ENCODE measurements around the gene SLC35G6. TPM values are rescaled to one million over a fixed set of nuclear protein-coding genes. Genes with fewer than 3 reads are reported as not detected.

SLC35G6 gene
- total and polyA plus RNA-seq, 2 of the 13 experiments (the other 11 are each of a cell fraction or from before 2014, with no cell fraction given): 0.07 TPM; not detected in 1

GRCh38 chr17:7478276-7479212 lies 2.7 kb upstream of the SLC35G6 start (continued):
- 0 out of 2 replicates have a peak, but pooled peaks have one; percentile 23 for TF ChIP-seq CHD2 (IDR thresholded peaks at IDR 0.05; ENCODE audit: low read depth, low read length)
- no peak for TF ChIP-seq ZNF274 (CRISPR knock-in tag; IDR thresholded peaks at IDR 0.05)
- TF ChIP-seq HNRNPLL (IDR thresholded peaks at IDR 0.05; ENCODE audit: low read depth, low read length, poor library complexity, severe bottlenecking): no peak
- peak; percentile 48; the same call in 1 of the 2 replicates for TF ChIP-seq ZNF598 (CRISPR knock-in tag; IDR thresholded peaks at IDR 0.05; ENCODE audit: borderline replicate concordance)
- TF ChIP-seq ZMYM2 (CRISPR knock-in tag; IDR thresholded peaks at IDR 0.05): no peak
- TF ChIP-seq NFIC (IDR thresholded peaks at IDR 0.05; ENCODE audit: low read length): no peak
- no peak for TF ChIP-seq ARID2 (CRISPR knock-in tag; IDR thresholded peaks at IDR 0.05; ENCODE audit: borderline replicate concordance)
- no peak for TF ChIP-seq ZNF180 (CRISPR knock-in tag; IDR thresholded peaks at IDR 0.05; ENCODE audit: borderline replicate concordance, low read depth)
- TF ChIP-seq, protein P1, sequence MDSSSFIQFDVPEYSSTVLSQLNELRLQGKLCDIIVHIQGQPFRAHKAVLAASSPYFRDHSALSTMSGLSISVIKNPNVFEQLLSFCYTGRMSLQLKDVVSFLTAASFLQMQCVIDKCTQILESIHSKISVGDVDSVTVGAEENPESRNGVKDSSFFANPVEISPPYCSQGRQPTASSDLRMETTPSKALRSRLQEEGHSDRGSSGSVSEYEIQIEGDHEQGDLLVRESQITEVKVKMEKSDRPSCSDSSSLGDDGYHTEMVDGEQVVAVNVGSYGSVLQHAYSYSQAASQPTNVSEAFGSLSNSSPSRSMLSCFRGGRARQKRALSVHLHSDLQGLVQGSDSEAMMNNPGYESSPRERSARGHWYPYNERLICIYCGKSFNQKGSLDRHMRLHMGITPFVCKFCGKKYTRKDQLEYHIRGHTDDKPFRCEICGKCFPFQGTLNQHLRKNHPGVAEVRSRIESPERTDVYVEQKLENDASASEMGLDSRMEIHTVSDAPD (CRISPR knock-in tag; IDR thresholded peaks at IDR 0.05): no peak
- no peak for TF ChIP-seq ZNF577 (CRISPR knock-in tag; IDR thresholded peaks at IDR 0.05; ENCODE audit: borderline replicate concordance, low read depth)
- TF ChIP-seq, protein P2, sequence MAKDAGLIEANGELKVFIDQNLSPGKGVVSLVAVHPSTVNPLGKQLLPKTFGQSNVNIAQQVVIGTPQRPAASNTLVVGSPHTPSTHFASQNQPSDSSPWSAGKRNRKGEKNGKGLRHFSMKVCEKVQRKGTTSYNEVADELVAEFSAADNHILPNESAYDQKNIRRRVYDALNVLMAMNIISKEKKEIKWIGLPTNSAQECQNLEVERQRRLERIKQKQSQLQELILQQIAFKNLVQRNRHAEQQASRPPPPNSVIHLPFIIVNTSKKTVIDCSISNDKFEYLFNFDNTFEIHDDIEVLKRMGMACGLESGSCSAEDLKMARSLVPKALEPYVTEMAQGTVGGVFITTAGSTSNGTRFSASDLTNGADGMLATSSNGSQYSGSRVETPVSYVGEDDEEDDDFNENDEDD (CRISPR knock-in tag; IDR thresholded peaks at IDR 0.05; ENCODE audit: borderline replicate concordance): no peak
- 0 out of 2 replicates have a peak, but pooled peaks have one; percentile 18 for TF ChIP-seq IRX3 (CRISPR knock-in tag; IDR thresholded peaks at IDR 0.05; ENCODE audit: borderline replicate concordance, low read depth)
- no peak for TF ChIP-seq ZNF770 (CRISPR knock-in tag; IDR thresholded peaks at IDR 0.05)
- no peak for TF ChIP-seq SMYD3 (CRISPR knock-in tag; IDR thresholded peaks at IDR 0.05)
- TF ChIP-seq ERF (CRISPR knock-in tag; IDR thresholded peaks at IDR 0.05): no peak
- no peak for TF ChIP-seq ZNF543 (CRISPR knock-in tag; IDR thresholded peaks at IDR 0.05)
- peak; percentile 54; the same call in 1 of the 2 replicates for TF ChIP-seq ZC3H13 (CRISPR knock-in tag; IDR thresholded peaks at IDR 0.05)
- no peak for TF ChIP-seq SATB2 (CRISPR knock-in tag; IDR thresholded peaks at IDR 0.05)
- 0 out of 2 replicates have a peak, but pooled peaks have one; percentile 1 for TF ChIP-seq SIN3A (IDR thresholded peaks at IDR 0.05; ENCODE audit: borderline replicate concordance, low read depth, low read length)
- peak; percentile 47 for TF ChIP-seq ZNF883 (CRISPR knock-in tag; IDR thresholded peaks at IDR 0.05; ENCODE audit: not compliant biosample characterization)

Data from HepG2 (cell line).